ENCODE measurements around the gene KRT6A.

KRT6A gene

DNA sequence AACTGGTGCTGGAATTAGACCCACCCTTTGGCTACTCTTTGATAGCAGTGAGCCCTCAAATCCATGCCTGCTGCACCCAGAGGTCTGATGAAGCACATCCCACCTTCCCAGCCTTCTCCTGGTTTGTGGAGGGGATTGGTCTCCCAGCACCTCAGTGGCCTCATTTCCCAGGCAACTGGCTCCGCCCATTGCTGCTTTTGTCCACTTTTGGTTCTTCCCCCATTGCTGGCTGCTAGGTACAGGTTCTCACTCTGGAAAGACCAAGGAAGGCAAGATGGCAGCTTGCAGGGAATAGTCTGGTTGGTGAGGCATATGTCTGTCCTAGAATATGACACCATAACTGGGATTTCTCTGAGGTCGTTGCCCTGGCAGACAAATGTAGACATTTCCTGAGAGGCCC is 37.3 kb upstream of the KRT6A start:
- TF ChIP-seq, protein P1, sequence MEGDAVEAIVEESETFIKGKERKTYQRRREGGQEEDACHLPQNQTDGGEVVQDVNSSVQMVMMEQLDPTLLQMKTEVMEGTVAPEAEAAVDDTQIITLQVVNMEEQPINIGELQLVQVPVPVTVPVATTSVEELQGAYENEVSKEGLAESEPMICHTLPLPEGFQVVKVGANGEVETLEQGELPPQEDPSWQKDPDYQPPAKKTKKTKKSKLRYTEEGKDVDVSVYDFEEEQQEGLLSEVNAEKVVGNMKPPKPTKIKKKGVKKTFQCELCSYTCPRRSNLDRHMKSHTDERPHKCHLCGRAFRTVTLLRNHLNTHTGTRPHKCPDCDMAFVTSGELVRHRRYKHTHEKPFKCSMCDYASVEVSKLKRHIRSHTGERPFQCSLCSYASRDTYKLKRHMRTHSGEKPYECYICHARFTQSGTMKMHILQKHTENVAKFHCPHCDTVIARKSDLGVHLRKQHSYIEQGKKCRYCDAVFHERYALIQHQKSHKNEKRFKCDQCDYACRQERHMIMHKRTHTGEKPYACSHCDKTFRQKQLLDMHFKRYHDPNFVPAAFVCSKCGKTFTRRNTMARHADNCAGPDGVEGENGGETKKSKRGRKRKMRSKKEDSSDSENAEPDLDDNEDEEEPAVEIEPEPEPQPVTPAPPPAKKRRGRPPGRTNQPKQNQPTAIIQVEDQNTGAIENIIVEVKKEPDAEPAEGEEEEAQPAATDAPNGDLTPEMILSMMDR (IDR thresholded peaks at IDR 0.05; ENCODE audit: insufficient read depth, low read depth, low read length, missing control alignments), result no peak
- no peak for DNase-seq (ENCODE audit: low read depth)
- H3K4me3 ChIP-seq (ENCODE audit: low read length), result no peak overlapping the region

DNA sequence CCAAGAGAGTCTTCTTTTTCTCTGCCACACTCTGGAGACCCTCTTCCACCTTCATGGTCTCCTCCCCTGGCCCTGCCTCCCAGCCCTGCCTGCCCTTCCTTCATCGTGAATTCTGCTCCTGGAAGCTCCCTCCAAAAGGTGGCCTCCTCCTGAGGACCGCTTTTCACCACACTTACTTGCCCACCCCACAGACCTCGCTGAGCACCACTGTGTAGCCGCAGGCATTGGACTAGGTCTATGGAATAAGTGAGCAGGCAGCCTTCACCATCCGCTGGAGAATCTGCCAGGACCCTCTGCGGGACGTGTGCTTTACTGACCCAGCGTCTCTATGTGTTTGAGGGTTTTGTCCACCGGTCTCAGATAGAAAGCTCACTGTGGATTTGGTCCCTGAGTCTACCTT is 36.8 kb upstream of the KRT6A start:
- DNase-seq (ENCODE audit: low read depth), result no peak
- TF ChIP-seq, protein P1 (IDR thresholded peaks at IDR 0.05; ENCODE audit: insufficient read depth, low read depth, low read length, missing control alignments), result no peak

DNA sequence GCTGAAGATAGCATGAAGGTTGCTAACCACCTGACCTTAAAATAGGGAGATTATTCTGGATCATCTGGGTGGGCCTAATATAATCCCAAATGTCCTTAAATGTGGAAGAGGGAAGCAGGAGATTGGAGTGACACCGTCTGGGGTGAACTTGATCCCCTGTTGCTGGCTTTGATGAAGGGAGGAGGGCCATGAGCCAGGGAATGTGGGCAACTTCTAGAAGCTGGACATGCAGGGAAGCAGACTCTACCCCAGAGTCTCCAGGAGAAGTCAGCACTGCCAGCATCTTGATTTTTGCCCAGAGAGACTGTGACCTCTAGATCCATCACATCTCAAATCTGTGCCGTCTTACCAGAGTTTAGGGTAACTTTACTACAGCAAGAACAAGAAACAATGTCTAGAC is 36.4 kb upstream of the KRT6A start:
- no peak overlapping the region for H3K4me3 ChIP-seq (ENCODE audit: low read length)
- DNase-seq (ENCODE audit: low read depth), result no peak
- TF ChIP-seq, protein P1 (IDR thresholded peaks at IDR 0.05; ENCODE audit: insufficient read depth, low read depth, low read length, missing control alignments), result no peak

More for the DNA sequence above, 36.8 kb upstream of the KRT6A start:
- H3K4me3 ChIP-seq (ENCODE audit: low read length), result no peak overlapping the region

DNA sequence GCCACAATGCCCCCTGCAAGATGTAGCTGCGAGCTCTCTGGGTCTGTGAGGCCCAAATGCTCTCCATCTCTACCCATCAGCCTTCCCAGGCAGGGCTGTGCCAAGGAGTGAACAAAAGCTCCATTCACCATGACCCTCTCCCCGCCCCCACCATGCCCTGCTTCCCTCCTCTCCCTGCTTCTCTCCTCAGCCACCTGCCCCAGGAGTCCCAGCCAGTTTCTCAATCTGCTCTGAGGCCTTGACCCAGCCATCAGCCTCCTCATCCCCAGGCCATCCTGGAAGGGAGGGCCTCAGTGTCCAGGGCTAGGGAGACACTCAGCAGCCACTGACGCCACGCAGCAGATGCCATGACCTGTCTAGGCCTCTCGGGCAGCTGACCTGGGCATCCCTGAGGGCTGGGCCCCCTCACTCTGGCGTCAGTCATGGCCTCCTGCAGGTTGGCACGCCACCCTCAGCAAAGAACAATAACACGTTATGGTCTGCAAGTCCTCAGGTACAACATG is 35.6 kb upstream of the KRT6A start:
- DNase-seq (ENCODE audit: low read depth), result no peak
- TF ChIP-seq, protein P1 (IDR thresholded peaks at IDR 0.05; ENCODE audit: insufficient read depth, low read depth, low read length, missing control alignments), result no peak
- no peak overlapping the region for H3K4me3 ChIP-seq (ENCODE audit: low read length)

DNA sequence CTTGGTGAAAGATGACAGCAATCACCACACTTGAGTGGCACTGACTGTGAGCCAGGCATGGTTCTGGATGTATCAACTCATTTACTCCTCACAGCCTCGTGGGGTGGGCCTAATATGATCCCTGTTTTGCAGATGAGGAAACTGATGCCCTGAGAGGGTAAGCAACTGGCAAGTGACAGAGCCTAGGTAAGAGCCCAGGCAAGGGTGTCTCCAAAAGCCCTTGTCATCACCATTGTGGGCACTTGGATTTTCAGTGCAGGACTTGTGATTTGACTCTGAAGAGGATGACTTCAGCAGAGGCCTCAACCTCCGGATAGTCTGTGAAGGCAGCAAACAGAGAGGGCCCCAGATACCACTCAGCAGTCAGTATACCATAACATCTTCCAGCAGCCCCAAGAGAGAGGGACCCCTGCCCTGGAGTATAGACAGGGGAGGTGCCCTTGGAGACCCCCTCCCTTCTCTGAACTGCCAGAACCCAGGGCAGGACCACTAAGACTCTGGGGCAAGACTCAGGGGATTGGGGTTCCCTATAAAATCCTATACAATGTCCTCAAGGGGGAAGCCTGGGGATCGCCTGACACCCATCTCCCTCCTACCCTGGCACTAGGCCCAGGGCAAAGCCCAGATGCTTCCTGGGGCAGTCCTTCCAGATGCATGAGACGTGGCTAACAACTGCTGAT is 34.2 kb upstream of the KRT6A start:
- no peak overlapping the region for H3K4me3 ChIP-seq (ENCODE audit: low read length)
- DNase-seq (ENCODE audit: low read depth), result no peak
- TF ChIP-seq, protein P1 (IDR thresholded peaks at IDR 0.05; ENCODE audit: insufficient read depth, low read depth, low read length, missing control alignments), result no peak

DNA sequence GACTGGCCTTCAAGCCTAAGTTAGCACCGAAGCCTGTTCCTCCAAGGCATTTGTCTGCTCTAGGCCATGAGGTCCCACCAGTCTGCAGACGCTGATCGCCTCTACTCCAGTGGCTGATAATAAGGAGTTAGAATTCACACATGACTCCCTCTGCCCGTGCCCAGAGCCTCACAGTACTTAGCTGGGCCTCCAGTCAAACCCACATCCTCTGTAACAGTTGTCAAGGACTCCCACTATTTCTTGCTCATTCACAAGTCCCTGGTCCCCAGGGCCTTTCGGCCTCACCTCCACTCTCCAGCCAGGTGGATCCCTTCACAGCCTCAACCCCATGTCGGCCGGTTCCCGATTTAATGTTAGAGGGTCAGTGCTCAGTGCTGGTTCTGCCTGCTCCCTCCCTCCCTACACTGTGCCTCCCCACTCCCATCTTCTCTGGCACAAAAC is 33.5 kb upstream of the KRT6A start:
- DNase-seq (ENCODE audit: low read depth), result no peak
- TF ChIP-seq, protein P1 (IDR thresholded peaks at IDR 0.05; ENCODE audit: insufficient read depth, low read depth, low read length, missing control alignments), result no peak
- no peak overlapping the region for H3K4me3 ChIP-seq (ENCODE audit: low read length)
